Neural progenitor cell (in vitro differentiated cells): ENCODE data around the gene CTSC.

Source experiments
- EZH2 ChIP-seq: fragments of 200-600 bp; sonication (generic); IDR thresholded peaks from 2 replicates; pipeline ENCODE4 v1.6.1; 2017; ENCODE audit warnings: antibody characterized with exemption, mild to moderate bottlenecking, moderate library complexity
- TF ChIP-seq, protein P1 (sequence below): fragments of 200-600 bp; sonication (generic); IDR thresholded peaks from 2 replicates; pipeline ENCODE4 v1.5.1; 2017; ENCODE audit warnings: antibody characterized with exemption, mild to moderate bottlenecking

DNA sequence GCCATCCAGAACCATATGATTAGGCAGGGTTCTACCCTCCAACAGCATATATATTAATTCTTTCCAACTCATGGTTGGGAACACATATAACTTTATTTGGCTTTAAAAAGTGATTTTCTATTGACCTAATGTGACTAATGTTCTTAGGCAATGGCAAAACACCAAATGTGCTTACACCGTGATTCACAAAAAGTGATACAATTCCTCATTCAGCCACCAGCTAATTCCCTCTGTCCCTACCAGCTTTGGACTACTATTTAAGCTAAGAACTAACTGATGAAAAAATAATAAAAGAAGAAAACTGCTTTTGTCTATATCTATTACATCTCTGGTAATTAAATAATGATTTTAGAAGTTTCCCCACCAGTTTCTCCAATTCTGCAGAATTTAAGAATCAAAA, 4.7 kb downstream of the CTSC start:
- no peak for TF ChIP-seq EZH2
- TF ChIP-seq, protein P1, sequence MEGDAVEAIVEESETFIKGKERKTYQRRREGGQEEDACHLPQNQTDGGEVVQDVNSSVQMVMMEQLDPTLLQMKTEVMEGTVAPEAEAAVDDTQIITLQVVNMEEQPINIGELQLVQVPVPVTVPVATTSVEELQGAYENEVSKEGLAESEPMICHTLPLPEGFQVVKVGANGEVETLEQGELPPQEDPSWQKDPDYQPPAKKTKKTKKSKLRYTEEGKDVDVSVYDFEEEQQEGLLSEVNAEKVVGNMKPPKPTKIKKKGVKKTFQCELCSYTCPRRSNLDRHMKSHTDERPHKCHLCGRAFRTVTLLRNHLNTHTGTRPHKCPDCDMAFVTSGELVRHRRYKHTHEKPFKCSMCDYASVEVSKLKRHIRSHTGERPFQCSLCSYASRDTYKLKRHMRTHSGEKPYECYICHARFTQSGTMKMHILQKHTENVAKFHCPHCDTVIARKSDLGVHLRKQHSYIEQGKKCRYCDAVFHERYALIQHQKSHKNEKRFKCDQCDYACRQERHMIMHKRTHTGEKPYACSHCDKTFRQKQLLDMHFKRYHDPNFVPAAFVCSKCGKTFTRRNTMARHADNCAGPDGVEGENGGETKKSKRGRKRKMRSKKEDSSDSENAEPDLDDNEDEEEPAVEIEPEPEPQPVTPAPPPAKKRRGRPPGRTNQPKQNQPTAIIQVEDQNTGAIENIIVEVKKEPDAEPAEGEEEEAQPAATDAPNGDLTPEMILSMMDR: no peak
